ENCODE measurements around the gene RCAN3. TPM values are rescaled to one million over a fixed set of nuclear protein-coding genes. Genes with fewer than 3 reads are reported as not detected.

RCAN3 gene
- total and polyA plus RNA-seq, 2 of the 4 experiments (the other 2 are of a cell fraction): 4.0 to 5.9 TPM

- POLR2A ChIA-PET (ENCODE audit: unreplicated experiment): no interaction called here
- Histone ChIP-seq H3K36me3 (ENCODE audit: control insufficient read depth, insufficient read depth, low read length) (no peaks in the 10 kb centered on the region), H3K4me1 (ENCODE audit: control insufficient read depth, insufficient read depth, low read length) (no peaks in the 10 kb centered on the region), H3K23ac (ENCODE audit: low read depth, low read length) (no peak overlapping the region), H3K9me1 (ENCODE audit: insufficient read depth, low read length) (no peaks in the 10 kb centered on the region), H4K20me1 (ENCODE audit: insufficient read depth, low read length) (no peaks in the 10 kb centered on the region), H2BK20ac (ENCODE audit: low read depth, low read length) (no peak overlapping the region), H2BK120ac (ENCODE audit: low read depth, low read length) (no peak overlapping the region), H3K27ac (ENCODE audit: insufficient read depth, low read length) (no peak overlapping the region), H4K8ac (ENCODE audit: low read depth in 2 of 2, low read length in 2 of 2) (no peak overlapping the region), H2AFZ (replicated peaks; ENCODE audit: low read length, poor library complexity) (no peak overlapping the region), H2BK15ac (ENCODE audit: low read depth, low read length) (no peak overlapping the region), H3K9me3 (ENCODE audit: control insufficient read depth, insufficient read depth, low read length) (no peaks in the 10 kb centered on the region), H2AK9ac (replicated peaks; ENCODE audit: low read depth, low read length, poor library complexity) (no peak overlapping the region), H4K91ac (ENCODE audit: insufficient read depth, low read depth, low read length) (no peak overlapping the region), H3K9ac (ENCODE audit: low read depth, low read length) (no peak overlapping the region), H3K27me3 (ENCODE audit: control insufficient read depth, insufficient read depth, low read length) (peaks cover 6% of the 10 kb centered on the region), H3K4me2 (ENCODE audit: low read depth, low read length) (no peak overlapping the region), H2BK5ac (ENCODE audit: low read depth, low read length, poor library complexity, severe bottlenecking) (no peak overlapping the region), H4K5ac (ENCODE audit: low read depth, low read length) (no peak overlapping the region), H3K18ac (ENCODE audit: low read depth, low read length) (no peak overlapping the region), H3K56ac (ENCODE audit: extremely low read depth, insufficient read depth, low read length) (no peak overlapping the region), H3K4ac (ENCODE audit: low read depth, low read length) (no peak overlapping the region), H3K14ac (replicated peaks; ENCODE audit: low read depth, low read length) (no peak overlapping the region), H3K4me3 (ENCODE audit: insufficient read depth, low read depth, low read length) (no peak overlapping the region), H3K79me1 (ENCODE audit: low read depth in 1 of 2, low read length in 2 of 2) (no peaks in the 10 kb centered on the region), H2AK5ac (ENCODE audit: low read depth, low read length) (no peak overlapping the region)
- CTCF ChIA-PET: no interaction called here
- no TSS peak for BruUV-seq (replicated peaks)
- intact Hi-C loops (cut with micrococcal nuclease): no loop called here
- dilution Hi-C loops (cut with HindIII; ENCODE audit: low sequenced_read_pairs, unreplicated experiment): no loop called here
- DNase-seq (no peak), ATAC-seq (ENCODE audit: low read depth) (no peak)
- TF ChIP-seq MAZ (IDR thresholded peaks at IDR 0.05; ENCODE audit: borderline replicate concordance, low read depth, low read length): no peak
- no peak for TF ChIP-seq NFE2L2 (IDR thresholded peaks at IDR 0.05; ENCODE audit: low read depth, low read length)
- TF ChIP-seq CEBPB (IDR thresholded peaks at IDR 0.05; ENCODE audit: low read depth, low read length): no peak
- no peak for TF ChIP-seq SMC3 (IDR thresholded peaks at IDR 0.05; ENCODE audit: low read depth, low read length)
- TF ChIP-seq RFX5 (IDR thresholded peaks at IDR 0.05; ENCODE audit: low read depth, low read length): no peak
- no peak for TF ChIP-seq BHLHE40 (IDR thresholded peaks at IDR 0.05; ENCODE audit: low read depth, low read length)
- no peak for TF ChIP-seq CTCF (conservative IDR thresholded peaks at IDR 0.05; ENCODE audit: low read depth, low read length)
- TF ChIP-seq MAFK (IDR thresholded peaks at IDR 0.05; ENCODE audit: low read depth, low read length): no peak
- no peak for TF ChIP-seq MXI1 (IDR thresholded peaks at IDR 0.05; ENCODE audit: borderline replicate concordance, low read depth, low read length)
- TF ChIP-seq ELK1 (IDR thresholded peaks at IDR 0.05; ENCODE audit: borderline replicate concordance, low read depth, low read length): no peak
- TF ChIP-seq USF2 (IDR thresholded peaks at IDR 0.05; ENCODE audit: low read depth, low read length): no peak
- TF ChIP-seq RCOR1 (IDR thresholded peaks at IDR 0.05; ENCODE audit: insufficient replicate concordance, low read length): no peak
- no peak for TF ChIP-seq POLR2A (IDR thresholded peaks at IDR 0.05; ENCODE audit: low read depth, low read length)
- no peak for TF ChIP-seq CHD1 (IDR thresholded peaks at IDR 0.05; ENCODE audit: low read depth, low read length)
- TF ChIP-seq FOS (IDR thresholded peaks at IDR 0.05; ENCODE audit: low read depth, low read length): no peak
- TF ChIP-seq RAD21 (IDR thresholded peaks at IDR 0.05; ENCODE audit: low read length): no peak
- in situ Hi-C loops (cut with MboI; ENCODE audit: low sequenced_read_pairs): no loop called here
- no CpG with 5 or more reads among the region's 9 CpGs for WGBS, 2 experiments (ENCODE audit: extremely low coverage in 2 of 2, insufficient read length in 1 of 2)
Measured at GRCh38 chr1:24572301-24572700, 69.7 kb downstream of the RCAN3 start.

Measured in IMR-90 (cell line).